ENCODE measurements around the gene RAB5B.
"Not testable (repeated sequence)": the region's sequence is repeated elsewhere in the genome, so short reads cannot be mapped to it uniquely, and the experiment has no call there.

Gene RAB5B

DNA sequence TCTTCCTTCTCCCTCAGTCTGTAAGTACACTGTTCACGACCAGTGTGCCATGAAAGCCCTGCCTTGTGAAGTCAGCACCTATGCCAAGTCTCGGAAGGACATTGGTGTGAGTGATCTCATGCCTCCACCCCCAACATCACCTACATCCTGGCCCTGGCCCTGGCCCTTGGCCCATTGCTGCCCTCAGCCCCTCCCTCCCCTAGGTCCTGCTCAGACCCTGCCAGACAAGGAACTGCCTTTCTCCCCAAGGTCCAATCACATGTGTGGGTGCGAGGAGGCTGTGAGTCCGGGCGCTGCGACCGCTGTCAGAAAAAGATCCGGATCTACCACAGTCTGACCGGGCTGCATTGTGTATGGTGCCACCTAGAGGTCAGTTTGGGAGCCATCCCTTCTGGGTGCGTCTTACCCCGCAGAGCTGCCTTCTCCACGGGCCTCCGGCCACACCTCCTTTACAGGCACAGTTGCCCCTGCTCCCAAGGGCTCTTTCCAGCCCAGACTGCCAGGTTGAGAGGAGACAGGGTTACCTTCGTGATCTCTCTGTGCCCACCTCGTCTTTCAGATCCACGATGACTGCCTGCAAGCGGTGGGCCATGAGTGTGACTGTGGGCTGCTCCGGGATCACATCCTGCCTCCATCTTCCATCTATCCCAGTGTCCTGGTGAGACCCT is 33.7 kb upstream of the RAB5B start:
- DNase-seq (ENCODE audit: low read depth) = peak; percentile 79

DNA sequence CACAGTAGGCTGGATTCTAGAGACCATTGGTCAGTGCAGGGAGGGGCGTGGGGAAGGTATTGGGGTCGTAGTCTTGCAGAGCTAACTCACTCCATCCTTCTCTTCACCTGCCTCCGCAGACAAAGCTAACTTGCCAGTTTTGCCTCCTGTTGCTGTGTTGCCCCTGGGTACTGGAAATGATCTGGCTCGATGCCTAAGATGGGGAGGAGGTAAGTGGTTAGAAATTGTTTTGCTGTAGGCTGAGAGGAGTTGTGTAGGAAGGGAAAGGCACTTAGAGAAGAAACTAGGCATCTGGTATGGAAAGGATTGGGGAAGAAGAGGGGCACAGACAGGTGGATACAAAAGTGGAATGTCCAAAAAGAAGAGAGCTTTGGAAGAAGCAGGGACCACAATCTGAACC is 31.8 kb upstream of the RAB5B start:
- no peak for DNase-seq (ENCODE audit: low read depth)

DNA sequence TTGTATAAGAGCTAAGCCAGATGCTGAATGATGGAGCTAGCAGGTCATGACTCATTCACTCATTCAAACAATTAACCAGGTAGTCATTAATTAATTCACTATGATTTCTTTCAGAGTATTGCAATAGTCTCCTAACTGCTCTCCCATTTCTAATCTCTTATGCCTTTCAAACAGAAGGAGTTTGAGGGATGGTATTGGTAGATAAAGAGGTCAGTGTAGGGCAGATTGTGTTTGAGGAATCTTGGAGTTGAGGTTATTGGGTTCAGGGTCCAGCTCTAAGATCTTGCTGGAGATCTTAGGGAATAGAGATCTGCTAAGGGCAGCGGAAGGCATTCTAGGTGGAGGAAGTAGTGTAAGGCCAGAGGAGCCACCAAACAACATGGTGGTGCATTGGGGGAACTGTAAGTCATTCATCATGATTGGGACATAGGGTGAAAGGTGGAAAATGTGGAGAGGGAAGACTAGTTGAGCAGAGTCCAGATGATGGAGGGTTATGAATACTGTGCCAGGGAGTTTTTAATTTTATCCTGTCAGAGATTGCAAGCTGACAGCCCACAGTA is 31.2 kb upstream of the RAB5B start:
- DNase-seq (ENCODE audit: low read depth) = no peak

DNA sequence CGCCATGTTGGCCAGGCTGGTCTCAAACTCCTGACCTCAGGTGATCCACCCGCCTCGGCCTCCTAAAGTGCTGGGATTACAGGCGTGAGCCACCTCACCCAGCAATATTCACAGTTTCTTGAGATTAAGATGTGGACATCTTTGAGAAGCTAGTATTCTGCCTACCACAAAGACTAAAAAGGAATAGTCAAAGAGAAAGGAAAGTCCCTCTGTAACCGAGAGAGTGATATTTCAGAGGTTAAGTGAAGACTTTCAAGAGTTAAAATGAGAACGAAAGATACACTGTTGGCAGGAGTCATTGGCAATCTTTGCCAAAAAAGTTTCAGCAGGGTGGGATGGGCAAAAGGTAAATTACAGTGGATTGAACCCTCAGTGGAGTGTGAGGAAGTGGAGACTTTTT is 27.3 kb upstream of the RAB5B start:
- no peak for DNase-seq (ENCODE audit: low read depth)

DNA sequence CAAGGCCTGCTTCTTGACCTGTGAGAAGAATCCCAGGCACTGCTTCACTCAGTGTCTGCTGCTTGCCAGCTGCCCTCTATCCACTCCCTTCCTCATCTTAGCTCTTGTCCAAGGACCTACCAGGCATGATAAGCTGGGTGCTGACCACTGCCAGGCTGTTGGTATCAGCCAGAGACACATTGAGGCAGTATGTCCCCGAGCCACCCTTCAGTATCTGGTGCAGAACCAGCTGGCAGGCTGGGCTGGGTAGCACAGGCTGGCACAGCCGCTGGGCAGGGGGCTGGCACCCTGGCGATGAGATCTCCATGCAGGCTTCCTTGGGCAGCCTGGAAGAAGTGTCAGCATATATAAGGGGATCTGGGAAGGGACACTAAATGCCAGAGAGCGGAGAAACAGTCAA is 18.5 kb upstream of the RAB5B start:
- DNase-seq (ENCODE audit: low read depth) = no peak

DNA sequence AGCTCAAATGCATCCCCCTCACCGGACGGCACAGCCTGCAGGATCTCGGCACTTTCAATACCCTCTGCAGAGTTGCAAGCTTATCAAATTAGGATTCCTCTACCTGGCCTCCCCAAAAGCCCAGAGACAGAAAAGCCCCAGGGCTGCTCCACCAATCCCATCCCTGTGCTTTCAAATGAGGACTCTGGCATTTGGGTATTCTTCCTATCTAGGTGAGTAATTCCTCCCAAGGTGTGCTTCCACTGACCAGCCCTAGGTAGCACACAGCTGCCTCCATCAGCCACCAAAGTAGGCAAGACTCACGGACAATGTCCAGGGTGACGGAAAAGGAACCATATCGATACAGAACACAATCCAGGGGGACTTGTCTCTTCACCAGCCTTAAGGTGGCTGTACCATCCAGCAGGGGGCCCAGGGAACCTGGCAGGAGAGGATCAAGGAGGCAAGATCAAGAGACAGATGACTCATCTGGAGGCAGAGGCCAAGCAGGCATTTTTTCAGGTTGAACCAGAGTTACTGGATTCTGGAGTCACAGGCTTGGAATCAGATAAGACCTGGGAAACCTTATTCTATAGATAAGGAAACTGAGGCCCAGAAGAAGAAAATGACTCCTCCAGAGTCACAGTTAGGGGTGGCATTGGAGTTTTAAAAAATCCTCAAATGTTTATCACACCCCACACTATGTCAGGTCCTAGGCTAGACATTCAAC is 17.9 kb upstream of the RAB5B start:
- no peak for DNase-seq (ENCODE audit: low read depth)

DNA sequence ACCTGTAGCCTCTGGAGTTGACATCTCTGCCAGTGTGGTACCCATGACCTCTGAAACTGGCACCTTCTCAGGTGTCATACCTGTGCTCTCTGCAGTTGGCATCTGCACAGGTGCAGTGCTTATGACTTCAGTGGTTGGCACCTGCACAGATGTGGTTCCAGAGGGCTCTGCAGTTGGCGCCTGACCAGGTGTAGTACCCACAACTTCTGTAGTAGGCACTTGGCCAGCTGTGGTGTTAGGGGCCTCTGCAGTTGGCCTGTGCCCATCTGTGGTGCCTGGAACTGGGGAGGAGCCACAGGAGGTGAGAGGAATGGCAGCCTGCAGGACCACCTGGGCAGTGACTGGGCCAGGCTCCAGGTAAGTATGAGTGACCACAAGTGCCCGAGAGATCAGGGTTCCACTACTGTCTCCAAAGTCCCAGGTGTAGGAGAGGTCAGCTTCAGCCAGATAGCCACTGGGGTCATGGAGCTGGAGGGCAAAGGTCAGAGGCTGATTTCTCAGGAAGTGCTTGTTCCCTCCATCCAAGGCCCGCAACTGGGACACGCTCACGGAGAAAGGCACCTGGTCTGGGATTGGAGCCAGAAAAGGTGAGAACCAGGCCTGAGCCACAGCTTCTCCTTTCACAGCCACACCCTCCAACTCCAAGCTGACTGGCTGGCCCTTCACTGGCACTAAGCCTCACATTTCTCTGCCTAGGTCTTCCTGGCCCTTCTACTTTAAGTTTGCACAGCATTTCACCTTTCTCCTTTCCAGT is 16.6 kb upstream of the RAB5B start:
- no peak for DNase-seq (ENCODE audit: low read depth)

DNA sequence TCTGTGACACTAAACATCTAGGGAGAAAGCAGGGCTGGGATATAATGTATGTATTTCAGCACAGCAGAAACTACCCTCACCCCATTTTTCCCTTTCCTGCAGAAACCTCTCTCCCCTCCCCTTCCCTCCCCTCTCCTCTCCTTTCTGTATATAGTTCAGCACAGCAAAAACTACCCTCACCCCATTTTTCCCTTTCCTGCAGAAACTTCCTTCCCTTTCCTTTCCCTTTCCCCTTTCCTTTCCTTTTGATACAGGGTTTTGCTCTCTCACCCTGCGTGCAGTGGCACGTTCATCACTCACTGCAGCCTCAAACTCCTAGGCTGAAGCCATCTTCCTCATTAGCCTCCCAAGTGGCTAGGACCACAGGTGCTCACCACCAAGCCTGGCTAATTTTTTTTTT is 10.1 kb upstream of the RAB5B start:
- no peak for DNase-seq (ENCODE audit: low read depth)

DNA sequence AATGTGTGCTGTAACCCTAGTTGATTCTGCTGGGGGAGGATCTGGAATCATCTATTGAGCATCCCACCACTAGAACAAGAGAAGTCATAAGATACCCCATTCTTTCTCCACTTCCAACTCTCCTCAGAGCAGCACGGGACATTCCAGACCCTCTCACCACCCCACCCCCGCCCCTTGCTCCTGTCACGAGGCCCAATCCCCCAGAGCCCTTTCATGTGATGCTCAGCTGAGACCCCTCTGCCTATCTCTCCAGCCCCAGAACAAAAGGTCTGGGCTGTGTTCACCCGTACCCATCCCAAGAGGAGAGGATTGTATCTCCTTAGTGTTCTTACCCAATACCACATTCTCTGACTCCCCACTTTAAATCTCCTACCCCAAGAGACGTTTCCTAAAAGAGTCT is 8.6 kb upstream of the RAB5B start:
- DNase-seq (ENCODE audit: low read depth) = no peak

DNA sequence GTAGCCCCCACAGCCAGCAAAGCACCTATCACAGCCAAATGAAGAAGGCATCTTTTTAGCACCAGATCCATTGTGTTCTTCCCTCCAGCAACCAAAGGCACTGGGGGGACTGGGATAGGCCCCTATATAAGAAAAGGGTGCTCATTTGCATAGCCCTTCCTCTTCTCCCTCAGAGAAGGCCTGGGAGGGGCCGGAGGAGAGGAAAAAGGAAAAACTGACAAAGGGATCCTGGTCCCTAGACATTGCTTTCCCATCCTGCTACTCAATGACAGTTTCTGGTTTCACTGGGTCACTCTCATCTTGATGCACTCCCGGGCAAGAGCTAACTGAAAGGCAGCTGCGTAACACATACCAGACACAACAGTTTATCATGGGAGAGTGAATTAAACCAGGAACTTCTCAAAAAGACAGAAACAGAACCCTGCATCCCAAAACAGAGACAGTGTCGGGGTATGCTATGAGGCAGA is 7.9 kb upstream of the RAB5B start, which contains the start of gene PMEL:
Gene PMEL (minus strand): TSS at position 102 of the 467 bp plus-strand sequence. CDS start 31 bp downstream, at position 71.
- DNase-seq (ENCODE audit: low read depth) = no peak

DNA sequence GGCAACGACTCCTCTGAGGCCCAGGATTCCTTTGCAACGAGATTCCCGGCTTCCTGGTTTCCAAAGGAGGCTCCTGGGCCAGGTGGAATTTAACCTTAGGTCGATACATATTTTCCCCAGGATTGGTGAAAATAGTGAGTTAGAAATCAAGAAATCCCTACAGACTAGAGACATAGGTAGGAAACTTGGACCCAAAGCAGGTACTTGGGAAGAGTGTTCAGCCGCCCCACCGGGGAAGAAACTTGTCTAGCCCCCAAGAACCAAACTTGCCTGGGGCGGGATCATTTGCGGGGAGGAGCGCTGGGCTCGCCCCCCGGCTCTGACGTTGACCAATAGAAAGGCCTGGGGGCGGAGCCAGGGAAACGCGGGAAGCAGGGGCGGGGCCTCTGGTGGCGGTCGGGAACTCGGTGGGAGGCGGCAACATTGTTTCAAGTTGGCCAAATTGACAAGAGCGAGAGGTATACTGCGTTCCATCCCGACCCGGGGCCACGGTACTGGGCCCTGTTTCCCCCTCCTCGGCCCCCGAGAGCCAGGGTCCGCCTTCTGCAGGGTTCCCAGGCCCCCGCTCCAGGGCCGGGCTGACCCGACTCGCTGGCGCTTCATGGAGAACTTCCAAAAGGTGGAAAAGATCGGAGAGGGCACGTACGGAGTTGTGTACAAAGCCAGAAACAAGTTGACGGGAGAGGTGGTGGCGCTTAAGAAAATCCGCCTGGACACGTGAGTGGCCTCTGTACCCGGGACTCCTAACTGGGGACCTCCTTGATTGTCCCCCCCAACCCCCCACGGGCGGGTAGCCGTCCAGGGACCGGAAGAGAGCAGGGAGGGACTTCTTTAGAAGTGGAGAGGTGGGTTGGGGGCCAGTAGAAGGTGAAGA is 7.2 kb upstream of the RAB5B start, which contains the start of gene CDK2:
Gene CDK2 (plus strand): TSS at position 423 of the 874 bp plus-strand sequence. CDS start 179 bp downstream, at position 602.
- peak; percentile 81 for DNase-seq (ENCODE audit: low read depth)

DNA sequence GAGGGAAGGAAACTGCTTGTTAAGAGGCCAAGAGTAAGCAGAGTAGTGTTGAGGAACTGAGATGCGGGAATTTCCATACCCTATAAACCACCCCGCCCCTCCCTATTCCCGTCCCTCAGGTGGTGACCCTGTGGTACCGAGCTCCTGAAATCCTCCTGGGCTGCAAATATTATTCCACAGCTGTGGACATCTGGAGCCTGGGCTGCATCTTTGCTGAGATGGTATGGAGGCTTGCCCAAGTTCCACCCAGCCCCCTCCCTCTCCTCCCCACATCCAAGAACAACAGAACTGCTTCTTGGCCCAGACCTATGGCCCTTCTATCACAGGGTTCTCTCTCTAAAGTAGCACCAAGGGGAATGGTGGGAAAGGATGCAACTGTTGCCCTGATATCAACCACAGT is 4.5 kb upstream of the RAB5B start:
- DNase-seq (ENCODE audit: low read depth) = no peak

DNA sequence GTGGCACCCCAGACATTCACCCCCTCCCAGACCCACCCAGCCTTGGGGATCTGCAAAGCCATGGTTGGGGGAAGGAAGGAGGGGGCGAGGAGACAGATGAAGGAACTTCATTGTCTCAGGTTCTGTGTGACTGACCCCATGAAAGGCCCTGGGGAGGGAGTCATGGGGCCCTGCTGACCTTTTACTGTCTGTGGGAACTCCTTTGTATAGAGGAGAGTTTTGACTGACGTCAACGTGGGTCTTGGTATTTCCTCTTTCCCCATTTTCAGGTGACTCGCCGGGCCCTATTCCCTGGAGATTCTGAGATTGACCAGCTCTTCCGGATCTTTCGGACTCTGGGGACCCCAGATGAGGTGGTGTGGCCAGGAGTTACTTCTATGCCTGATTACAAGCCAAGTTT is 3.1 kb upstream of the RAB5B start:
- DNase-seq (ENCODE audit: low read depth) = no peak

DNA sequence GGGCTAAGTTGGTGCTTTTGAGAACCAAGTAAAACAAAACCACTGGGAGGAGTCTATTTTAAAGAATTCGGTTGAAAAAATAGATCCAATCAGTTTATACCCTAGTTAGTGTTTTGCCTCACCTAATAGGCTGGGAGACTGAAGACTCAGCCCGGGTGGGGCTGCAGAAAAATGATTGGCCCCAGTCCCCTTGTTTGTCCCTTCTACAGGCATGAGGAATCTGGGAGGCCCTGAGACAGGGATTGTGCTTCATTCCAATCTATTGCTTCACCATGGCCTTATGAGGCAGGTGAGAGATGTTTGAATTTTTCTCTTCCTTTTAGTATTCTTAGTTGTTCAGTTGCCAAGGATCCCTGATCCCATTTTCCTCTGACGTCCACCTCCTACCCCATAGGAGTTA is 1.8 kb upstream of the RAB5B start:
- no peak for DNase-seq (ENCODE audit: low read depth)

DNA sequence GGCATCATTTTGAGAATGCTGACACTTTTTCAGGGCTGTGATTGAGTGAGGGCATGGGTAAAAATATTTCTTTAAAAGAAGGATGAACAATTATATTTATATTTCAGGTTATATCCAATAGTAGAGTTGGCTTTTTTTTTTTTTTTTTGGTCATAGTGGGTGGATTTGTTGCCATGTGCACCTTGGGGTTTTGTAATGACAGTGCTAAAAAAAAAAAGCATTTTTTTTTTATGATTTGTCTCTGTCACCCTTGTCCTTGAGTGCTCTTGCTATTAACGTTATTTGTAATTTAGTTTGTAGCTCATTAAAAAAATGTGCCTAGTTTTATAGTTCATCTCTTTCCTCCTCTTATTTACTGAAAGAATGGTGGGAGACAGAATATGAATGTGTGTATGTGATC is 1.4 kb upstream of the RAB5B start:
- no peak for DNase-seq (ENCODE audit: low read depth)

DNA sequence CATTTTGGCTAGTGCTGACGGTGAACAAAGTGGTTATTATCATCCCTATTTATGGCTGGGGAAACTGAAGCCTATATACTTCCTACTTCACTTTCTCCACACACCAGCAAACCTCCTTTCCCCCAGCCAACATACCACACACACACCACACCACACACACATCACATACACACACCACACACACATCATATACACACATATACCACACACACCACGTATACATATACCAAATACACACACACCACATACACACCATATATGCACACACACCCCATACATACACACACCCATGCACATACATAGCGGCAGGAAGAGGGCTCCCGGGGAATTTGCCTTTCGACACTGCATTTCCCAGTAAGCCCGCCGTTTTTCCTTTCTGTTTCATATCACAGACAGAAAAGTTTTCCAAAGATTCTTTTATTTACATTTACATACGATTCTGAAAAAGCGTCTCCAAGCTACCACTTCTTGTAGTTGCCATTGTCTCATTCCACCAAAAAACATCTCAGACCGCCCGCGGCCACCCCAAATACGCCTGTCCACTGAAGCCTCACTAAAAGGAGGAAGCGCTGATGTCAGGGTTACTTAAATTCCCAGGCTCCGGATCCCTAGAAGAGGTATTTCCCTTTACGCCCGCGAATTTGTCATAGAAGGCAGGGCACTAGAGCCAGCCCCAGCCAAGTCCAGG is 823 bp upstream of the RAB5B start:
- no peak for DNase-seq (ENCODE audit: low read depth)

DNA sequence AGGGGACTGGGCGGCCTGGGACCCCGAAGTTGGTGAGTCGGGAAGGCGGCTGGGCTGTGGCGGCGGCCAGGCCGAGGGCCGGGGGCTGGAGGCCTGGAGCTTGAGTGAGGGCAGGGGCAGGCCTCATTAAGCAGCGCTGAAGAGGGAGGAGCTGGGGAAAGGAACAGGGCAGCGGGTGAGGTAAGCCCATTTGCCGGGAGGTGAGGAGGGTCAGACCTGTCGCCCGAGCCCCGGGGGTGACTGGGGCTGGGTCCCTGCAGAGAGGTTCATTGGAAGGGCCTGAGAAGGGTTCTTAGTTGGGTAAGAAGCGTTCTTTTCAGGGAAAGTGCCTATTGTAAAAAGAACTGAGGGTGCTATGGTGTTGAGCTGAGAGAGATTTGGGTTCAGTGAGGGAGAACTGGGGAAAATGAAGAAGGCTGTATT is 441 bp downstream of the RAB5B start:
- DNase-seq (ENCODE audit: low read depth) = no peak

DNA sequence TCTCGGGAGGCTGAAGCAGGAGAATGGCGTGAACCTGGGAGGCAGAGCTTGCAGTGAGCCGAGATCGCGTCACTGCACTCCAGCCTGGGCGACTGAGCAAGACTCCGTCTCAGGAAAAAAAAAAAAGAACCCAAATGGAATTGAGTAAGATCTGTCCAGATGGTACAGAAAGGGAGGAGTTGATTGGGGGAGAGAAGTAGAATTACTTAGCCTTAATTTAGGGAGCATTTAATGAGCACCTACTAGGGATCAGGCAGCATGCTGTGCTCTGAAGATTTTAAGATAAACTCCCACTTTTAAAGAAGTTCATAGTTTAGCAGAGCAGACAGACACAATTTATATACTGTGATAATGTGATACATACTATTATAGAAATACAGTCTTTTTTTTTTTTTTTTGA is 4.5 kb downstream of the RAB5B start:
- DNase-seq (ENCODE audit: low read depth) = no peak

DNA sequence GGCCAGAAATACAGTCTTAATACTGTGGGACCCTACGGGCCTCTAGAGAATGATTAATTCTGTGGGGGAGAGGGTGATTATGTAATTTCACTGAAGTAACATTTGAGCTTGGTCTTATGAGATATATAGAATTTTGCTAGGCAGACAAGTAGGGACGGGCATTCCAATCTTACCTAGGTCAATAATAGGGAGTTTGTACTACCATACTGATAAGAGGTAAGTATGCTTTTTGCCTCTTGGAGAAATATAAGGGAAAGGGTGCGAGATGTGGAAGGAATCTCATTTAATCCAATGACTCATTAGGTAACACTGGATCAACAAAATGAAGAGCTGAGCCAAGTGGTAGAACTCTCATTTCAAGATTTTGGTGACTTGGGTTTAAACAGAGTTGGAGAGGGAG is 5.2 kb downstream of the RAB5B start:
- no peak for DNase-seq (ENCODE audit: low read depth)

DNA sequence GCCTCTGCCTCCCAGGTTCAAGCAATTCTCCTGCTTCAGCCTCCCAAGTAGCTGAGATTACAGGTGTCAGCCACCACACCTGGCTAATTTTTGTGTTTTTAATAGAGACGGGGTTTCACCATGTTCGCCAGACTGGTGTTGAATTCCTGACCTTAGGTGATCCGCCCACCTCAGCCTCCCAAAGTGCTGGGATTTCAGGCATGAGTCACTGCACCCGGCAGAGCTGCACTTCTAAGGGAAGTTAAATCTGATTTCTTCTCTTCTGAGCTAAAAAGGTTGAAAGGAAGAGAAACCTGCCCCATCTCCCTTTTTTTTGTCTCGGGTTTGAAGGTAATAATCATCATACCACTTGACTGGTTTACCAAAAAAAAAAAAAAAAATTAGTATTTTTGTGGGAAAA is 8.0 kb downstream of the RAB5B start:
- DNase-seq (ENCODE audit: low read depth) = not testable (repeated sequence)

Measured in activated gamma-delta T cell treated with anti-CD3 and anti-CD28 coated beads, Interleukin-2, amount 50 U/mL, for 16 hours (primary cell).